GM23338 (cell line): ENCODE measurements around the gene ZNF143. TPM values are rescaled to one million over a fixed set of nuclear protein-coding genes. Genes with fewer than 3 reads are reported as not detected.

ENCODE experiments used
- ATAC-seq: fragments of 200-7000 bp; cut with Tn5 transposase; 3 replicates; pipeline ENCODE4 v1.9.1; 2020
- DNase-seq: peaks from one replicate; pipeline ENCODE4 v3.0.0-alpha.2; 2015; ENCODE audit warnings: low spot score
- H2AFZ ChIP-seq: fragments of 200-600 bp; sonication (generic); 2 replicates; pipeline ENCODE4 v1.8.0; 2016; ENCODE audit warnings: antibody characterized with exemption, mild to moderate bottlenecking, moderate library complexity
- H3F3A ChIP-seq: fragments of 200-600 bp; sonication (generic); replicated peaks from 2 replicates; pipeline ENCODE4 v1.8.0; 2017; ENCODE audit warnings: antibody characterized with exemption, mixed run types, low read depth
- H3K27ac ChIP-seq: fragments of 200-600 bp; sonication (generic); 2 replicates; pipeline ENCODE4 v1.6.1; 2016; ENCODE audit warnings: low read depth
- H3K27me3 ChIP-seq: fragments of 200-600 bp; sonication (generic); 2 replicates; pipeline ENCODE4 v1.8.0; 2016; ENCODE audit warnings: mild to moderate bottlenecking, mixed run types, moderate library complexity; ENCODE audit not compliant: insufficient read depth
- H3K36me3 ChIP-seq: fragments of 200-600 bp; sonication (generic); 2 replicates; pipeline ENCODE4 v1.8.0; 2016; ENCODE audit warnings: mild to moderate bottlenecking; ENCODE audit not compliant: insufficient read depth
- H3K4me1 ChIP-seq: fragments of 200-600 bp; sonication (generic); 2 replicates; pipeline ENCODE4 v1.8.0; 2016; ENCODE audit warnings: mild to moderate bottlenecking, moderate library complexity; ENCODE audit not compliant: insufficient read depth
- H3K4me2 ChIP-seq: fragments of 200-600 bp; sonication (generic); 2 replicates; pipeline ENCODE4 v1.7.1; 2017; ENCODE audit warnings: mixed run types
- H3K4me3 ChIP-seq: fragments of 200-600 bp; sonication (generic); 2 replicates; pipeline ENCODE4 v1.6.1; 2016; ENCODE audit warnings: mixed run types
- H3K79me2 ChIP-seq: fragments of 200-600 bp; sonication (generic); replicated peaks from 2 replicates; pipeline ENCODE4 v1.8.0; 2017; ENCODE audit warnings: mild to moderate bottlenecking; ENCODE audit not compliant: insufficient read depth
- H3K9me2 ChIP-seq: fragments of 200-600 bp; sonication (generic); 2 replicates; pipeline ENCODE4 v1.8.0; 2017; ENCODE audit not compliant: insufficient read depth
- H4K20me1 ChIP-seq: fragments of 200-600 bp; sonication (generic); replicated peaks from 2 replicates; pipeline ENCODE4 v1.8.0; 2017; ENCODE audit warnings: mild to moderate bottlenecking; ENCODE audit not compliant: insufficient read depth
- H3K27ac Mint-ChIP-seq: 2 replicates; pipeline ENCODE4 v1.8.0; 2020; ENCODE audit warnings: inconsistent platforms, mild to moderate bottlenecking, moderate library complexity, mixed read lengths
- H3K27me3 Mint-ChIP-seq: 3 replicates; pipeline ENCODE4 v1.8.0; 2022; ENCODE audit warnings: low read depth, mild to moderate bottlenecking, moderate library complexity, mixed read lengths, inconsistent platforms; ENCODE audit not compliant: insufficient read depth, poor library complexity
- H3K36me3 Mint-ChIP-seq: 3 replicates; pipeline ENCODE4 v1.8.0; 2021; ENCODE audit warnings: low read depth, mild to moderate bottlenecking, inconsistent platforms, moderate library complexity, mixed read lengths
- H3K4me1 Mint-ChIP-seq: 3 replicates; pipeline ENCODE4 v1.8.0; 2020; ENCODE audit warnings: mild to moderate bottlenecking, inconsistent platforms, mixed read lengths
- H3K4me3 Mint-ChIP-seq: 3 replicates; pipeline ENCODE4 v1.8.0; 2021; ENCODE audit warnings: moderate library complexity, mild to moderate bottlenecking, inconsistent platforms, mixed read lengths
- H3K9me3 Mint-ChIP-seq: 3 replicates; pipeline ENCODE4 v1.8.0; 2020; ENCODE audit warnings: moderate library complexity, mild to moderate bottlenecking, inconsistent platforms, mixed read lengths
- CREB1 ChIP-seq: fragments of 250-450 bp; sonication (Bioruptor Pico); IDR thresholded peaks from 2 replicates; pipeline ENCODE4 v1.5.0; 2020; ENCODE audit warnings: low read depth, mild to moderate bottlenecking, moderate library complexity
- CTCF ChIP-seq, 2 experiments: fragments of 200-600 bp in 1 of 2; sonication (generic) in 1 of 2; conservative IDR thresholded peaks; 2 replicates each; pipeline versions ENCODE4 v1.5.1 to v1.6.1; 2016 to 2017; ENCODE audit warnings: antibody characterized with exemption in 2 of 2, low read depth in 2 of 2, mild to moderate bottlenecking in 2 of 2, moderate library complexity in 1 of 2
- EZH2 ChIP-seq: fragments of 200-600 bp; sonication (generic); IDR thresholded peaks from one replicate; pipeline ENCODE4 v1.8.0; 2017; ENCODE audit warnings: antibody characterized with exemption, mild to moderate bottlenecking, low read depth; ENCODE audit not compliant: unreplicated experiment
- EZH2phosphoT487 ChIP-seq: fragments of 200-600 bp; sonication (generic); IDR thresholded peaks from one replicate; pipeline ENCODE4 v1.8.1; 2018; ENCODE audit warnings: antibody characterized with exemption; ENCODE audit not compliant: unreplicated experiment
- JUNB ChIP-seq: IDR thresholded peaks from one replicate; pipeline ENCODE4 v1.6.1; 2016; ENCODE audit warnings: antibody characterized with exemption; ENCODE audit not compliant: unreplicated experiment
- POLR2AphosphoS5 ChIP-seq: IDR thresholded peaks from 2 replicates; pipeline ENCODE4 v1.6.1; 2016; ENCODE audit warnings: antibody characterized with exemption, low read depth
- REST ChIP-seq: IDR thresholded peaks from one replicate; pipeline ENCODE4 v1.6.1; 2018; ENCODE audit warnings: antibody characterized with exemption; ENCODE audit not compliant: unreplicated experiment
- STAT1 ChIP-seq: IDR thresholded peaks from one replicate; pipeline ENCODE4 v1.6.1; 2016; ENCODE audit warnings: antibody characterized with exemption; ENCODE audit not compliant: unreplicated experiment
- ZNF114 ChIP-seq: fragments of 250-450 bp; sonication (Bioruptor Pico); IDR thresholded peaks from 2 replicates; pipeline ENCODE4 v1.5.0; 2020; ENCODE audit warnings: mild to moderate bottlenecking, moderate library complexity
- ZNF331 ChIP-seq: fragments of 250-450 bp; sonication (Bioruptor Pico); IDR thresholded peaks from 2 replicates; pipeline ENCODE4 v1.5.0; 2020; ENCODE audit warnings: low read depth, mild to moderate bottlenecking, moderate library complexity
- ZNF462 ChIP-seq: fragments of 250-450 bp; sonication (Bioruptor Pico); IDR thresholded peaks from 2 replicates; pipeline ENCODE4 v1.5.0; 2020; ENCODE audit warnings: mild to moderate bottlenecking, moderate library complexity
- polyA plus RNA-seq: library from polyadenylated mRNA; unstranded; fragments of >200 nt; fragmentation: Nextera tagmentation; extraction: Ambion mirVana; gene quantifications from 2 replicates; pipeline ENCODE4 v1.2.1, GENCODE V29; 2016
- total RNA-seq: library from RNA; depleted of rRNA; stranded (reverse); fragments of >200 nt; shearing (Covaris generic); gene quantifications from 2 replicates; pipeline ENCODE4 v1.2.3, GENCODE V29; 2014
- TF ChIP-seq, protein P1 (sequence below): IDR thresholded peaks from 2 replicates; pipeline ENCODE4 v1.6.1; 2016; ENCODE audit warnings: antibody characterized with exemption

ZNF143 gene
- total and polyA plus RNA-seq, 2 experiments from 2014 or later = 33.5 to 44.2 TPM

- TF ChIP-seq EZH2 = no peak
Observed at GRCh38 chr11:9489080-9489765, 28.4 kb downstream of the ZNF143 start (continued).

DNA sequence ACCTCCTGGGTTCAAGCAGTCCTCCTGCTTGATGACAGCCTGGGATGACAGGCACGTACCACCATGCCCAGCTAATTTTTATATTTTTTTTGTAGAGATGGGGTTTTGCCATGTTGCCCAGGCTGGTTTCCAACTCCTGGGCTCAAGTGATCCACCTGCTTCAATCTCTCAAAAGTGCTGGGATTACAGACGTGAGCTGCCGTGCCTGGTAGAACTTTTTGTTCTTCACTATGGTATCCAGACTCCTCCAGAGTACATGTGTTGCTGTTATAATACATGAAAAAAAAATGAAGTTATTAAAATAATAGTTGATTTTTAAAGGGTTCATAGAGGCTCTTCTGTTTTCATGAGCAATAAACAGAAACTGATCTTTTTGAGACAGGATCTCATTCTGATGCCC lies 29.6 kb downstream of the ZNF143 start:
- Histone ChIP-seq H4K20me1 (peaks cover 11% of the 10 kb centered on the region), H3K4me1 (no peaks in the 10 kb centered on the region), H3F3A (0 out of 2 replicates have a peak, but pooled peaks cover 14% of the 10 kb centered on the region), H3K4me3 (no peak overlapping the region), H3K4me2 (no peak overlapping the region), H3K9me2 (no peaks in the 10 kb centered on the region), H2AFZ (no peak overlapping the region), H3K79me2 (no peaks in the 10 kb centered on the region), H3K36me3 (peaks cover 36% of the 10 kb centered on the region), H3K27me3 (no peaks in the 10 kb centered on the region), H3K27ac (no peak overlapping the region)
- Mint-ChIP-seq H3K36me3 (peaks cover 28% of the 10 kb centered on the region), H3K27ac (no peak overlapping the region), H3K9me3 (no peaks in the 10 kb centered on the region), H3K27me3 (no peaks in the 10 kb centered on the region), H3K4me3 (no peak overlapping the region), H3K4me1 (no peaks in the 10 kb centered on the region)
- TF ChIP-seq JUNB (no peak), CREB1 (CRISPR knock-in tag) (no peak), ZNF114 (CRISPR knock-in tag) (no peak), ZNF331 (CRISPR knock-in tag) (no peak), EZH2 (no peak), CTCF (conservative IDR thresholded peaks at IDR 0.05; ENCODE audit: low read depth in 2 of 2) (no peak), ZNF462 (no peak), REST (no peak), STAT1 (no peak), POLR2AphosphoS5 (no peak), EZH2phosphoT487 (no peak)
- TF ChIP-seq, protein P1, sequence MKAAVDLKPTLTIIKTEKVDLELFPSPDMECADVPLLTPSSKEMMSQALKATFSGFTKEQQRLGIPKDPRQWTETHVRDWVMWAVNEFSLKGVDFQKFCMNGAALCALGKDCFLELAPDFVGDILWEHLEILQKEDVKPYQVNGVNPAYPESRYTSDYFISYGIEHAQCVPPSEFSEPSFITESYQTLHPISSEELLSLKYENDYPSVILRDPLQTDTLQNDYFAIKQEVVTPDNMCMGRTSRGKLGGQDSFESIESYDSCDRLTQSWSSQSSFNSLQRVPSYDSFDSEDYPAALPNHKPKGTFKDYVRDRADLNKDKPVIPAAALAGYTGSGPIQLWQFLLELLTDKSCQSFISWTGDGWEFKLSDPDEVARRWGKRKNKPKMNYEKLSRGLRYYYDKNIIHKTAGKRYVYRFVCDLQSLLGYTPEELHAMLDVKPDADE = no peak
- ATAC-seq = no peak
- no peak for DNase-seq
